Muscle layer of colon (tissue), 2 donors: ENCODE data around the gene RAVER1.

Source experiments
- H3K27ac ChIP-seq: one replicate; pipeline ENCODE4 v1.7.0; 2013; ENCODE audit warnings: low read depth, mild to moderate bottlenecking, low read length, moderate library complexity
- H3K27me3 ChIP-seq, 2 donors: one replicate each; pipeline ENCODE4 v1.7.0; 2013; ENCODE audit warnings: low read length in 2 of 2, mild to moderate bottlenecking in 2 of 2; ENCODE audit not compliant: insufficient read depth in 2 of 2, control insufficient read depth in 1 of 2
- H3K36me3 ChIP-seq: one replicate; pipeline ENCODE4 v1.7.0; 2013; ENCODE audit warnings: mild to moderate bottlenecking, low read length; ENCODE audit not compliant: insufficient read depth
- H3K4me1 ChIP-seq: one replicate; pipeline ENCODE4 v1.7.0; 2013; ENCODE audit warnings: mild to moderate bottlenecking, low read length; ENCODE audit not compliant: insufficient read depth
- H3K4me3 ChIP-seq, 2 donors: one replicate each; pipeline ENCODE4 v1.7.0; 2013; ENCODE audit warnings: low read length in 2 of 2, low read depth in 1 of 2, mild to moderate bottlenecking in 1 of 2, moderate library complexity in 1 of 2
- H3K9ac ChIP-seq: one replicate; pipeline ENCODE4 v1.7.0; 2013; ENCODE audit warnings: low read length
- H3K9me3 ChIP-seq: one replicate; pipeline ENCODE4 v1.7.0; 2013; ENCODE audit warnings: mild to moderate bottlenecking, low read length
- donor health status: abdominal sarcoma.
- donor health status: Adenocarcinoma of cecum.

The RAVER1 gene

DNA sequence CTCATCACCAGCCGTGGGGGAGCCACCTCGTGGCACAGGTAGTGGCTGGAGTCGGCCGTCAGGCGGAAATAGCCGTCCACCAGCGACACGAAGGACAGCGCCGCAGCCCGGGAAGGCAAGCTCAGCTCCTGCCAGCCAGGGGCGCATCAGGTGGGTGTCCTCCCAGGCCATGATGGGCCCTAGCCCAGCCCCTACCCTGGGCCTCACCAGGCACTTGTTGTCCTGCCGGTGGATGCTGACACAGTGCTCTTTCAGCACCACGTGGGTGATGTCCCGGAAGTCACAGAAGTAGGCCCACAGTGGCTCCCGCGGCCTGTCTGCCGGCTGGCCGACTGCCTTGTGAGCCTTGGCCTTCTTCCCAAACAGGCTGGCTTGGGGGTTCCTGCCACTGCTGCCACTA is 31.3 kb upstream of the RAVER1 start:
- H3K4me1 ChIP-seq: no peaks in the 10 kb centered on the region
- H3K36me3 ChIP-seq: peaks cover 49% of the 10 kb centered on the region
- no peak overlapping the region for H3K27ac ChIP-seq
- H3K27me3 ChIP-seq: no peaks in the 10 kb centered on the region
- H3K9me3 ChIP-seq: no peaks in the 10 kb centered on the region
- no peak overlapping the region for H3K9ac ChIP-seq
- H3K4me3 ChIP-seq: no peak overlapping the region

DNA sequence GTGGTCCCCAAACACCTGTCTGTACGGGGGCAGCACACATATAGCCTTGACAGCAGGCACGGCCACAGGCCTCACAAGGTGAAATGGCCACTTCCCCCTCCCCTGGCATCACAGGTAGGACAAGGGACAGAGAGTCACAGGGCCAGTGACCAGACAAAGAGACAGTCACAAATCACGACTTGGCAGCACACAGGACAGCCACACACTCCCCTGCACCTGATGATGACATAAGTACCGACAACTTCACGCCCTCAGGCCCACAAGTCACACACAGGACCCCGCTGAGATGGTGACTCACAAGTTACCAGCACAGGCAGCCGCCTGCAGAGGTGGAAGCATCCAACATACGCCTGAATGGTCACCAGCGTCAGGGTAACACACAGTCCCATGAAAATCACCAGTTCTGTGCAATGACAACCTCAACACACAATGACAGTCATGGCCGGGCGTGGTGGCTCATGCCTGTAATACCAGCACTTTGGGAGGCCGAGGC is 30.5 kb upstream of the RAVER1 start:
- Histone ChIP-seq H3K4me1 (no peaks in the 10 kb centered on the region), H3K9me3 (no peaks in the 10 kb centered on the region), H3K9ac (no peak overlapping the region), H3K4me3 (no peak overlapping the region), H3K36me3 (peaks cover 49% of the 10 kb centered on the region), H3K27ac (no peak overlapping the region), H3K27me3 (no peaks in the 10 kb centered on the region)

DNA sequence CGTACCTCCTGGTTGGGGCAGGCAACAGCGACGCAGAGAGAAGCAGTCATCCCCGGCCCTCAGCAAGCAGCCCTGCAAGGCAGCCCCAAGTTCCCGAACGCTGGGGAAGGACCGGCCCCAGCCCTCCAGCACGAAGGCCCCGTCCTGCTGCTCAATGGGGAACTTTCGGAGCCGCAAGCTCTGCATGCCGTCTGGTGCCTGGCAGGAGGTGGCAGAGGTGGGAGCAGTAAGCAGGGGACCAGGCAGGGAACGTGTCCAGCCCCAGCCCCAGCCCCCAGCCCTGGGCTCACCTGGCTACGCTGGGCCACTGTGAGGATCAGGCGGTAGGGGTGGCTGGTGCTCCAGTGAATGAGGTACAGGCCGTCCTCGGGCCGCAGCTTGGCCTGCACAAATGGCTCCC is 28.9 kb upstream of the RAVER1 start:
- no peak overlapping the region for H3K9ac ChIP-seq
- H3K36me3 ChIP-seq: peaks cover 38% of the 10 kb centered on the region
- no peak overlapping the region for H3K27ac ChIP-seq
- H3K4me1 ChIP-seq: no peaks in the 10 kb centered on the region
- H3K27me3 ChIP-seq: no peaks in the 10 kb centered on the region
- no peaks in the 10 kb centered on the region for H3K9me3 ChIP-seq
- no peak overlapping the region for H3K4me3 ChIP-seq

DNA sequence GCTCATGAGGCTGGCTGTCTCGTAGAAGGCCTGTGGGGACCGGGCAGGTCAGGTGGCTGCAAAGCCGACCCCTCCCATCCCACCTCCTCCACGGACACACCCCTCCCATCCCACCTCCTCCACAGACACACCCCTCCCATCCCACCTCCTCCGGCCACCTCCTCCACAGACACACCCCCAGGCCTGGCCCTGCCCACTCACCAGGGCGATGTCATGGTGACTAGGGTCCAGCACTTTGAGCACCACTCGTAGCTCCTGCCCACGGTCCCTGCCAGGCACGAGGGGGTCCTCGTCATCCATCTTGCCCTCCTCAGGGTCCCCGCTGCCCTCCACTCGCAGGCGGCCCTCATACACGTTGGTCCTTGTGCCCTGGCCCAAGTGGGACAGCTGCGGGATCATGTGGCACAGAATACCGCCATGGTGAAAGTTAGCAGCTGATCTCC is 28.3 kb upstream of the RAVER1 start:
- no peak overlapping the region for H3K4me3 ChIP-seq
- no peaks in the 10 kb centered on the region for H3K9me3 ChIP-seq
- no peak overlapping the region for H3K27ac ChIP-seq
- H3K27me3 ChIP-seq: no peaks in the 10 kb centered on the region
- H3K4me1 ChIP-seq: no peaks in the 10 kb centered on the region
- peaks cover 34% of the 10 kb centered on the region for H3K36me3 ChIP-seq
- H3K9ac ChIP-seq: no peak overlapping the region

DNA sequence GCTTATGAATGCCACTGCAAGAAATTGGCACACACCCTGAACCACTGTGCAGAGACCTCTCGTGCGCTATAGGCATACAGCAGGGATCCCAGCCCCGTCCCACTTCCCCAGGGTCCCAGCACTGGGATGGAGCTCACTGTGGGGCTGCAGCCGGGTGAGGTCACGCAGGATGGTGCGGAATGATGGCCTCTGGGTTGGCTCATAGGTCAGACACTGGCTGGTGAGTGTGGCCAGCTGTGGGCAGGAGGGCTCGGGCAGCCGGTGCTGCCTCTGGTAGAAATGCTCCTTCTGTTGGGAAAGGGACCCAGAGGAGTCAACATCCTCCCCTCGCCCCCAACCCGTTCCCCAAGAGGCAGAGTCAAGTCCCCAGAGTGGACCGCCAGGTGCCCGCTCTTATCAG is 23.1 kb upstream of the RAVER1 start:
- Histone ChIP-seq H3K9ac (no peak overlapping the region), H3K27ac (no peak overlapping the region), H3K4me1 (no peaks in the 10 kb centered on the region), H3K27me3 (no peaks in the 10 kb centered on the region), H3K4me3 (no peak overlapping the region), H3K36me3 (peaks cover 34% of the 10 kb centered on the region), H3K9me3 (no peaks in the 10 kb centered on the region)

DNA sequence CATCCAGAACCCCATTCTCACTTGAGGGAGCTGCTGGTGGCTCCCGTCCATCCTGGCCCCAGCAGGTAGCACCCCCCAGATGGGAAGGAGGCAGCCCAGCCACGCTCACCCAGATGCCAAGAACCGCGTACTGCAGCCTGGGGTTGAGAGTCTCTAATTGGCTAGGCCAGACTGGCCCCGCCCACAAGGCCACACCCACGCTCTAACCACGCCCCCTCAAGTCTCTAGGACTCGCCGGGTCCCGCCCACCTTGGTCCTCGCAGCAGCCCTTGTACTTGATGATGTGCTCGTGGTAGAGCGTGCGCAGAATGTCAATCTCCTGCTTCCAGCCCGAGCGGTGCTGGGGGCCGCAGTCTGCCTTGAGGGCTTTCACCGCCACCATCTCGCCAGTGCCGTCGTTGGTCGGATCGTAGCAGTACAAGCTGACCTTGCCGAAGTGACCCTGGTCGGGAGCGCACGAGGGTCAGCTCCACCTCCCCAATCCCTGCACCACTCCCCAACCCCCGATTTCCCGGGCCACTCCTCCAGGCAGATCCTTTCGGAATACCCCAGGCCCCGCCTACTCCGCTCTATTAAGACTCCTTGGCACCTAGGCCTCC is 20.6 kb upstream of the RAVER1 start:
- Histone ChIP-seq H3K9me3 (no peaks in the 10 kb centered on the region), H3K9ac (no peak overlapping the region), H3K4me1 (no peaks in the 10 kb centered on the region), H3K27ac (no peak overlapping the region), H3K36me3 (peaks cover 32% of the 10 kb centered on the region), H3K4me3 (no peak overlapping the region), H3K27me3 (no peaks in the 10 kb centered on the region)

DNA sequence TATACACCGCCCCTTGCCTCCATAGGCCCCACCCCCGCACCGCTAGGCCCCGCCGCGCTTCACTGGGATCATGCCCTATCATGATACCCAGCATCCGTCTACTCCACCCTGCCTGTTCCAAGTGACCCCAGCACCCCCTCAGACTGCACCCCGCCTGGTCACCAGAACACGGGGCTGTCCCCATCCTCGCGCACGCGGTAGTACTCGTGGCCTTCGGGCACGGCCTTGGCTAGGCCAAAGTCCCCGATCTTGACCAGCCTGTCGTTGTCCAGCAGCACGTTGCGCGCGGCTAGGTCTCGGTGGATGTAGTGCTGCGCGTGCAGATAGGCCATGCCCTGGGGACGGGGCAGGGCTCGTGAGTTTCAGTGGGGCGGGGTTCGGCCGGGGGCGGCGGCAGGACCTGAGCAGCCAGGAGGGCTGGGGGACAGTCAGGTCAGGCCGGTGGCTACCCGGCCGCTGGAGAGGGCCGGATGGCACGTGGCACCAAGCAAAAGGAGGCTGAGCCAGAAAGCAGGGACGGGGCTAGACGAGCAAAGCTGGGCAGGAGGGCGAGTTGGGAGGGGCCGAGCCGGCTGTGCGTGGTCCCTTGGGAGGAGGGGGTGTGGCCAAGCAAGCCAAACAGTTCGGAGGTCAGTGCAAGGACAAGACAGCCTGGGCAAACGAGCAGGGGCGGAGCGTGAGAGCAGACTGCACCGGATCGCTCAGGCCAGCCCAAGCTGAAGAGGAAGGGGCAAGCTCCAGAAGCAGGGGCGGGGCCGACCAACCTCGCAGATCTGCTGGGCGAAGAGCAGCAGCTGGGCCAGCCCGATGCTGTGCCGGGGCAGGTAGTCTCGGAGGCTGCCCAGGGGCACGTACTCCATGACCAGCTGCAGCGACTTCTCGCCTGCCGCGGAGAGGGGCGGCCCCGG is 19.7 kb upstream of the RAVER1 start:
- Histone ChIP-seq H3K9me3 (no peaks in the 10 kb centered on the region), H3K36me3 (peaks cover 32% of the 10 kb centered on the region), H3K27me3 (no peaks in the 10 kb centered on the region), H3K27ac (no peak overlapping the region), H3K4me1 (no peaks in the 10 kb centered on the region), H3K4me3 (no peak overlapping the region), H3K9ac (no peak overlapping the region)

DNA sequence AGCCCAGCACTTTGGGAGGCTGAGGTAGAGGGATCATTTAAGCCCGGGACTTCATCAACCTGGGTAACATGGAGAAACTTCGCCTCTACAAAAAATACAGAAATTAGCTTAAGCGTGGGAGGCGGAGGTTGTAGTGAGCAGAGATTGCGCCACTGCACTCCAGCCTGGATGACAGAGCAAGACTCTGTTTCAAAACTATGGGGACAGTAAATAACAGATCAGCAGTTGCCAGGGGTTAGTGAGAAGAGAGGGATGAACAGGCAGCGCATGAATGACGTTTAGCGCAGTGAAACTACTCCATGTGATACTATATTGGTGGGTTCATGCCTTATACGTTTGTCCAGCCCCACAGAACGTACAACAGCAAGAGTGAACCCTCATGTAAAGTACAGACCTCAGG is 13.2 kb upstream of the RAVER1 start:
- Histone ChIP-seq H3K27ac (no peak overlapping the region), H3K27me3 (no peaks in the 10 kb centered on the region), H3K4me1 (no peaks in the 10 kb centered on the region), H3K36me3 (peaks cover 8% of the 10 kb centered on the region), H3K9ac (no peak overlapping the region), H3K4me3 (no peak overlapping the region), H3K9me3 (no peaks in the 10 kb centered on the region)

DNA sequence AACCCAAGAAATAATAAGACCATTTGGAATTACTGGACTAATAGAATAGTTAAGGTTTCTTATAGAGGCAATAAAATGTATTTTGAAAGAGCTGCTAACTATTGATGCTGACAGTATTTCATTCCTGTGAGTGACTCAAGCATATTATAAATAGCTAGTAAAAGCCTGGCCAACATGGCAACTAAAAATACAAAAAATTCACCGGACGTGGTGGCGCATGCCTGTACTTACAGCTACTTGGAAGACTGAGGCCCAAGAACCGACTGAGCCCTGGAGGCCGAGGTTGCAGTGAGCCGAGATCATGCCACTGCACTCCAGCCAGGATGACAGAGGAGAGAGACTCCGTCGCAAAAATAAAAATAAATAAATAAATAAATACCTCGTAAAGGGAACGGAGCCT is 11.5 kb upstream of the RAVER1 start:
- Histone ChIP-seq H3K4me3 (no peak overlapping the region), H3K27ac (no peak overlapping the region), H3K36me3 (no peaks in the 10 kb centered on the region)

DNA sequence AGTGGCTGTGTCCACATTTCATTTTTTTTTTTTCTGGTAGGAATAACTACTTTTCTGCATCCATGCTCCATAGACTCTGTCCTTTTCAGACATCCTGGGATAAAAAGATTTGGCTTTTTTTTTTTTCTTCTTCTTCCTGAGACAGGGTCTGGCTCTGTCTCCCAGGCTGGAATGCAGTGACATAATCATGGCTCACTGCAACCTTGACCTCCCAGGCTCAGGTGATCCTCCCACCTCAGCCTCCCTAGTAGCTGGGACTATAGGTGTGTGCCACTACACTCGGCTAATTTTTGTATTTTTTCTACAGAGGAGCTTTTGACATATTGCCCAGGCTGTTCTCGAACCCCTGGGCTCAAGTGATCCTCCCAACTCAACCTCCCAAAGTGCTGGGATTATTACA is 10.2 kb upstream of the RAVER1 start:
- Histone ChIP-seq H3K9ac (no peak overlapping the region), H3K4me3 (no peak overlapping the region)

More for the DNA sequence above, 11.5 kb upstream of the RAVER1 start:
- Histone ChIP-seq H3K9me3 (no peaks in the 10 kb centered on the region), H3K9ac (no peak overlapping the region), H3K4me1 (no peaks in the 10 kb centered on the region), H3K27me3 (no peaks in the 10 kb centered on the region)

DNA sequence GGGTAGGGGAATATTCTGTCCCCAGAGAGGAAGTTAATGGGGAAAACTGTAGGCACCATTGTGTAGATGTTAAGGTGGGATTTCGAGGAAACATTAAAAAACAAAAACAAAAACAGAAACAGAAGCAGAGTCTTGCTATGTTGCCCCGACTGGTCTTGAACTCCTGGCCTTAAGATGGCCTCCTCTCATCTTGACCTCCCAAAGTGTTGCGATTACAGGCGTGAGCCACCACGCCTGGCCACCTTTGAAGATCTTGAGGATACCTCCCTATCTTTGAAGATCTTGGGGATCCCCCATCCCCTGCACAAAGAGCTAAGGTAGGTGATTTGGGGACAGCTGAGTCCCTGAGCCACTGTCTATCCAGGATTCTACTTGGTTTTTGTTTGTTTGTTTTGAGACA is 6.6 kb upstream of the RAVER1 start:
- Histone ChIP-seq H3K9ac (no peak overlapping the region), H3K27me3 (no peaks in the 10 kb centered on the region), H3K9me3 (no peaks in the 10 kb centered on the region), H3K36me3 (no peaks in the 10 kb centered on the region), H3K4me1 (no peaks in the 10 kb centered on the region), H3K27ac (no peak overlapping the region), H3K4me3 (no peak overlapping the region)

More for the DNA sequence above, 10.2 kb upstream of the RAVER1 start:
- Histone ChIP-seq H3K27ac (no peak overlapping the region), H3K4me1 (no peaks in the 10 kb centered on the region), H3K27me3 (no peaks in the 10 kb centered on the region), H3K9me3 (no peaks in the 10 kb centered on the region), H3K36me3 (no peaks in the 10 kb centered on the region)
